ENCODE data around the gene TRIB2.

TRIB2 gene

GRCh38 chr2:12731701-12732280 is 15.1 kb downstream of the TRIB2 start:
- Histone ChIP-seq H3K36me3 (no peaks in the 10 kb centered on the region), H3K27me3 (peaks cover 25% of the 10 kb centered on the region), H3K4me1 (ENCODE audit: control insufficient read depth in 1 of 2, insufficient read depth in 1 of 2, low read depth in 1 of 2, low read length in 1 of 2) (no peaks in the 10 kb centered on the region), H3K4me3 (ENCODE audit: low read depth in 1 of 2, low read length in 1 of 2) (no peak overlapping the region), H3K9me3 (no peaks in the 10 kb centered on the region), H3K27ac (no peak overlapping the region)
- TF ChIP-seq, protein P1, sequence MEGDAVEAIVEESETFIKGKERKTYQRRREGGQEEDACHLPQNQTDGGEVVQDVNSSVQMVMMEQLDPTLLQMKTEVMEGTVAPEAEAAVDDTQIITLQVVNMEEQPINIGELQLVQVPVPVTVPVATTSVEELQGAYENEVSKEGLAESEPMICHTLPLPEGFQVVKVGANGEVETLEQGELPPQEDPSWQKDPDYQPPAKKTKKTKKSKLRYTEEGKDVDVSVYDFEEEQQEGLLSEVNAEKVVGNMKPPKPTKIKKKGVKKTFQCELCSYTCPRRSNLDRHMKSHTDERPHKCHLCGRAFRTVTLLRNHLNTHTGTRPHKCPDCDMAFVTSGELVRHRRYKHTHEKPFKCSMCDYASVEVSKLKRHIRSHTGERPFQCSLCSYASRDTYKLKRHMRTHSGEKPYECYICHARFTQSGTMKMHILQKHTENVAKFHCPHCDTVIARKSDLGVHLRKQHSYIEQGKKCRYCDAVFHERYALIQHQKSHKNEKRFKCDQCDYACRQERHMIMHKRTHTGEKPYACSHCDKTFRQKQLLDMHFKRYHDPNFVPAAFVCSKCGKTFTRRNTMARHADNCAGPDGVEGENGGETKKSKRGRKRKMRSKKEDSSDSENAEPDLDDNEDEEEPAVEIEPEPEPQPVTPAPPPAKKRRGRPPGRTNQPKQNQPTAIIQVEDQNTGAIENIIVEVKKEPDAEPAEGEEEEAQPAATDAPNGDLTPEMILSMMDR (IDR thresholded peaks at IDR 0.05): no peak

GRCh38 chr2:12732651-12733050 is 15.9 kb downstream of the TRIB2 start:
- peaks cover 30% of the 10 kb centered on the region for H3K27me3 ChIP-seq
- no peaks in the 10 kb centered on the region for H3K4me1 ChIP-seq (ENCODE audit: control insufficient read depth in 1 of 2, insufficient read depth in 1 of 2, low read depth in 1 of 2, low read length in 1 of 2)
- no peaks in the 10 kb centered on the region for H3K9me3 ChIP-seq
- no peak overlapping the region for H3K27ac ChIP-seq
- TF ChIP-seq, protein P1 (IDR thresholded peaks at IDR 0.05): no peak
- H3K4me3 ChIP-seq (ENCODE audit: low read depth in 1 of 2, low read length in 1 of 2): no peak overlapping the region
- H3K36me3 ChIP-seq: no peaks in the 10 kb centered on the region

DNA sequence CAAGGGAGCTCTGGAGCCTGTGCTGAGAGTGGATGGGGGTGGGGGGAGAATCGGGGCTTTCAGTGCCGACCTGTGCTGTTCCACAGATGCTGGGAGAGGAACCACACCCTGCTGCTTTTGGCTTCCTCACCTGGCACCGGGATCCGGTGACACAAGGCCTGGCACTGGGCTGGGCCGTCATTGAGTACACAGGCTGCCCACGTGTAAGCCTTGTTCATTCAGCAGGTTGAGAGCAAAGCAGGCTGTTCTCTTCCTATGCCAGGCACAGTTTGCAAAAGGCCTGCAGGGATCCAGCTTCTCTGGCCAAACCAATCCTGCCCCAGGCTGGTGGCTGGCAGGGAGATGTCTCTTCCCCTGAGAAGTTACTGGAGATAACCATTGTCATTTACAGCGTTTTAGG is 17.1 kb downstream of the TRIB2 start:
- no peak overlapping the region for H3K4me3 ChIP-seq (ENCODE audit: low read depth in 1 of 2, low read length in 1 of 2)
- no peaks in the 10 kb centered on the region for H3K9me3 ChIP-seq
- H3K36me3 ChIP-seq: no peaks in the 10 kb centered on the region
- no peaks in the 10 kb centered on the region for H3K4me1 ChIP-seq (ENCODE audit: control insufficient read depth in 1 of 2, insufficient read depth in 1 of 2, low read depth in 1 of 2, low read length in 1 of 2)
- TF ChIP-seq, protein P1 (IDR thresholded peaks at IDR 0.05): no peak
- H3K27me3 ChIP-seq: peaks cover 19% of the 10 kb centered on the region
- H3K27ac ChIP-seq: no peak overlapping the region

- Histone ChIP-seq H3K36me3 (no peaks in the 10 kb centered on the region), H3K4me1 (ENCODE audit: control insufficient read depth in 1 of 2, insufficient read depth in 1 of 2, low read depth in 1 of 2, low read length in 1 of 2) (no peaks in the 10 kb centered on the region), H3K27me3 (peaks cover 10% of the 10 kb centered on the region), H3K9me3 (no peaks in the 10 kb centered on the region), H3K4me3 (ENCODE audit: low read depth in 1 of 2, low read length in 1 of 2) (no peak overlapping the region), H3K27ac (no peak overlapping the region)
- TF ChIP-seq, protein P1 (IDR thresholded peaks at IDR 0.05): no peak
These were observed 18.3 kb downstream of the TRIB2 start for GRCh38 chr2:12734914-12735654.

GRCh38 chr2:12737297-12737696 is 20.6 kb downstream of the TRIB2 start:
- Histone ChIP-seq H3K27ac (no peak overlapping the region), H3K9me3 (no peaks in the 10 kb centered on the region), H3K4me3 (ENCODE audit: low read depth in 1 of 2, low read length in 1 of 2) (no peak overlapping the region), H3K4me1 (ENCODE audit: control insufficient read depth in 1 of 2, insufficient read depth in 1 of 2, low read depth in 1 of 2, low read length in 1 of 2) (no peaks in the 10 kb centered on the region), H3K36me3 (no peaks in the 10 kb centered on the region), H3K27me3 (peaks cover 10% of the 10 kb centered on the region)
- TF ChIP-seq, protein P1 (IDR thresholded peaks at IDR 0.05): no peak
